HUDEP-2 (cell line): Measurements from ENCODE around the gene ADRB1.

ENCODE experiments used
- DNase-seq, 76 experiments: peaks; one replicate each; lab custom pipeline; 2025; ENCODE audit not compliant: unreplicated experiment in 76 of 76; lab: John Stamatoyannopoulos, UW

Gene ADRB1

GRCh38 chr10:114052255-114052654 is 8.6 kb downstream of the ADRB1 start:
- DNase-seq, result no peak

- no peak for DNase-seq
These were observed 10.3 kb downstream of the ADRB1 start for GRCh38 chr10:114053946-114054345.

GRCh38 chr10:114057855-114058254 is 14.2 kb downstream of the ADRB1 start:
- no peak for DNase-seq

GRCh38 chr10:114058297-114058696 is 14.6 kb downstream of the ADRB1 start:
- no peak for DNase-seq

GRCh38 chr10:114059561-114059960 is 15.9 kb downstream of the ADRB1 start:
- DNase-seq, result no peak

- DNase-seq, result no peak
These were observed 16.8 kb downstream of the ADRB1 start for GRCh38 chr10:114060456-114060855.

GRCh38 chr10:114061148-114061547 is 17.5 kb downstream of the ADRB1 start:
- DNase-seq, result no peak

- DNase-seq, result no peak
These were observed 18.1 kb downstream of the ADRB1 start for GRCh38 chr10:114061789-114062188.

- DNase-seq, result no peak
These were observed 20.7 kb downstream of the ADRB1 start for GRCh38 chr10:114064151-114065048.

- no peak for DNase-seq
These were observed 21.4 kb downstream of the ADRB1 start for GRCh38 chr10:114065049-114065435.

GRCh38 chr10:114068054-114068707 is 24.5 kb downstream of the ADRB1 start:
- DNase-seq, result no peak

GRCh38 chr10:114070710-114071109 is 27.0 kb downstream of the ADRB1 start:
- no peak for DNase-seq

- DNase-seq, result no peak
These were observed 27.5 kb downstream of the ADRB1 start for GRCh38 chr10:114071178-114071577.

GRCh38 chr10:114073395-114074186 is 29.9 kb downstream of the ADRB1 start:
- no peak for DNase-seq

GRCh38 chr10:114075093-114075492 is 31.4 kb downstream of the ADRB1 start:
- DNase-seq, result no peak

- no peak for DNase-seq
These were observed 33.7 kb downstream of the ADRB1 start for GRCh38 chr10:114077347-114077746.

GRCh38 chr10:114077815-114078219 is 34.2 kb downstream of the ADRB1 start:
- DNase-seq, result no peak

GRCh38 chr10:114078346-114078745 is 34.7 kb downstream of the ADRB1 start:
- DNase-seq, result no peak

- DNase-seq, result no peak
These were observed 35.8 kb downstream of the ADRB1 start for GRCh38 chr10:114079421-114079820.

- no peak for DNase-seq
These were observed 38.4 kb downstream of the ADRB1 start for GRCh38 chr10:114081911-114082583.

- no peak for DNase-seq
These were observed 39.4 kb downstream of the ADRB1 start for GRCh38 chr10:114083040-114083439.
